GDM1 (cell line): ENCODE data around the gene PSMA2.

Experiments
- DNase-seq: peaks from one replicate; lab custom pipeline; 2025; lab: John Stamatoyannopoulos, UW

Gene PSMA2

DNA sequence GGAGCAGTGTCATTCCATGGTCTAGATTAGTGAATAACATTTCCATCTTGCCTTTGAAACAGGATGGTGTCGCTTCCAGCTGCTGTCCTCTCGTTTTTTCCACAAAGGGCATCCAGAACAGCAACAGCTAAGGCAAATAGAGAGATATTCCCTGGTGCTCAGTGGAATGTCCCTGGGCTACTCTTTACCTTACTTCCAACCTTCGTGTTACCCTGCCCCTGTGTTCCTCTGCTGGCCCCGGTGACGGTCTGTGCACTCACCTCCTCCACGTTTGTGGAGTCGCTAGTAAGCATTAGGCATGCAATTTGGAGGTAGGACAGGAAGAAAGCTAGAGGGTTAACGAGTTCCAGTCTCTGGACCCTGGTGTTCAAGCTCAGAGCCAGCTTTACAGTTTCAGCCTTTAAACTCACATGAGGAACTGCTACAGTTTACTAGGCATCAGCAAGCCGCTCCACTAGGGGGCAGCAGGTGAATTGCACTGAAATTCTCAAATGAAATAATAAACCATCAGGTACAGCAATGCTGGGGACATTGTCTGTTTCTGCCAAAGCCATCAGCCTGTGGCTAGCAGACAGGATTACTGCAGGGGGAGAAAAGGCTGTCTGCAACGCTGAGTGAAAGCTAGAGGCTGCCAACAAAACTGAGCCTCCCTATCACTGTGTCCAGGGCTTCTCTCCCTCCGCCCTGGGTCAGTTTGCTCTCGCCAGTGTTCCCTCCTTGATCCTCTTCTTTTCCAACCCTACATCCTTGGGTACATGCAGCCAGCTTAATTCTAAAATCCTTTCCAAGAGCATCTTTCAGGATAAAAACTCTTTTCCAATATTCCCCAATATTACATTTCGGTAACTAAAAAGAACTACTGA is 9.2 kb upstream of the PSMA2 start:
- peak; percentile 52 for DNase-seq

DNA sequence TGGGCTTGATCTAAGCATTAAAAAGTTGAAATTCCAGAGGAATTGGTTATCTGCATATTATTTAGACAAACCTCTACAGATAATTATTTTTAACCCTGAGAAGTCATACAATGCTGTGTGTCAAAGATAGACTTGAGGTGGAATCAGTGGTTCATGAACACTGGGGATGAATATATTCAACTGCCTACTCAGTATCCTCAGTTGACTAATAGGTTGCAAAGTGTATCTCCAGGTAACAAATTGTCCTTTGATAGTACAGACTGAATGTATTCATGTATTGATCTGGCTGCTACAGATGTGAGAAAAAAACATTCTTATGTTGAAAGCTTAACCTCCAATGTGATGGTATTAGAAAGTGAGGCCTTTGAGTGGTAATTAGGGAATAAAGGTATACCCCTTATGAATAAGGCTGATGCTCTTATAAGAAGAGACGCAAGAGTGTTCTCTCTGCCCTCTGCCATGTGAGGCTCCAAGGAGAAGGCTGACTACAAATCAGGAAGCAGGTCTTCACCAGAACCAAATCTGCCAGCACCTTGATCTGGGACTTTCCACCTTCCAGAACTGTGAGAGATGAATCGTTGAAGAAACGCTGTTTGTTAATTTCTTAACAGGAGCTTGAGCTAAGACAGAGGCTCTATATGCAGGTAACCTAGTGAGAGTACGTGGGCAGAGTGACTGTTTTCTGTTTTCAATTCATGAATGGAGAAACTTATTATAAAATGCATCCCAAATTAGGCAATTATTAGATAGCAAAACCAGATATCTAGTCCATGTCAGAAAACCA is 7.7 kb upstream of the PSMA2 start:
- no peak for DNase-seq

- no peak for DNase-seq
Observed at GRCh38 chr7:42935861-42936260, 3.9 kb upstream of the PSMA2 start.

GRCh38 chr7:42934291-42934690 is 2.3 kb upstream of the PSMA2 start:
- DNase-seq, result no peak

GRCh38 chr7:42932811-42933591 is 1.0 kb upstream of the PSMA2 start:
- DNase-seq, result no peak

- DNase-seq, result no peak
Observed at GRCh38 chr7:42931447-42931833, 534 bp downstream of the PSMA2 start.

DNA sequence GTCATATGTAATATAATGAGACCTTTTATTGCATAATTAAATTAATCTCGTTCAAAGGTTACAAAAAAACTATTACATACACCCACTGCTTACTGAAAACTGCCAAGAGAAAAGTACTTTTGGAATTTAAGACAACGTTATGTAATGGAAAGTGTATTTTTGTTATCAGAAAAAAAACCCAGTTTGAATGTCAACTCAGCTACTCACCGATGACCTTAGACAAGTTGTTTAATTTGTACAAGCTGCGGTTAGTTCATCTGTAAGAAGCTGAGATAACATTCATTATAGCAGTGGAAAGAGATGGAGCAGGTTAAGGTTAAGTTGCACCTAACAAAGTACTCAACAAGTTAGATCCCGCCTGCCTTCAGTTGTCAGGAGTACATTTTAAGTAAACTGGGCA is 1.1 kb downstream of the PSMA2 start:
- DNase-seq, result no peak

- DNase-seq, result no peak
Observed at GRCh38 chr7:42929449-42929848, 2.5 kb downstream of the PSMA2 start.

DNA sequence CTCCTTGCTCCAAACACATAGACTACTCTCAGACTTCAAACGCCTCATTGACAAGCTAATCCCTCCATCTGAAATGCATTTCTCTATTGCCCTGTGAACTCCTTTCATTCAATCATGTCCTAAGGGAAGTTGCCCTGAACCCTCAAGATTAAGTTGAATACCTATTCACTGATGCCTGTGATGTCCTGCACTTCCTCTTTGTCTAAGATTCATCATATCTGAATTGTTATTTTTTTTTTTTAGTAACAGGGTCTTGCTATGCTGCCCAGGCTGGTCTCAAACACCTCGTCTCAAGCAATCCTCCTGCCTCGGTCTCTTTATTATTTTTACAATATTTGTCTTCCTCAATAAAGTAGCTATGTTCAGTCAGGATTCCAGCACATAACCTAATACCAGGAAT is 3.2 kb downstream of the PSMA2 start:
- no peak for DNase-seq

- no peak for DNase-seq
Observed at GRCh38 chr7:42926204-42926603, 5.8 kb downstream of the PSMA2 start.

DNA sequence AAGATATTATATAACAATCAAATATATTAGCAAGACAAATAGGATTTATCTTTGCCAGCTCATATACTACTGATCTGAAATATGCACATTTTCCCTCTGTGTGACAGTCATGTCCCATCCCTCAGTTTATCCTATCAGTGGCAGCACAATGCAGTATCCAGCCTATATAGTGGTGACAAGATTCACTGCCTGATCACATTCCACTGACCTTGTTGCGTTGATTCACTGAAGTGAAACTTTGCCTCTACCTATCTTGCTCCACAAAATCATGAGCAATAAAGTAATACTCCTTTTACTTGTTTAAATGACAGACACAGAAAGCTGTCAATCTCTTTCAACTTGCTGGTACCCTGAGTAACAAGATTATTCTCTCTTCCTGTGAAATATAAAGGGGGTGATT is 6.3 kb downstream of the PSMA2 start:
- no peak for DNase-seq

DNA sequence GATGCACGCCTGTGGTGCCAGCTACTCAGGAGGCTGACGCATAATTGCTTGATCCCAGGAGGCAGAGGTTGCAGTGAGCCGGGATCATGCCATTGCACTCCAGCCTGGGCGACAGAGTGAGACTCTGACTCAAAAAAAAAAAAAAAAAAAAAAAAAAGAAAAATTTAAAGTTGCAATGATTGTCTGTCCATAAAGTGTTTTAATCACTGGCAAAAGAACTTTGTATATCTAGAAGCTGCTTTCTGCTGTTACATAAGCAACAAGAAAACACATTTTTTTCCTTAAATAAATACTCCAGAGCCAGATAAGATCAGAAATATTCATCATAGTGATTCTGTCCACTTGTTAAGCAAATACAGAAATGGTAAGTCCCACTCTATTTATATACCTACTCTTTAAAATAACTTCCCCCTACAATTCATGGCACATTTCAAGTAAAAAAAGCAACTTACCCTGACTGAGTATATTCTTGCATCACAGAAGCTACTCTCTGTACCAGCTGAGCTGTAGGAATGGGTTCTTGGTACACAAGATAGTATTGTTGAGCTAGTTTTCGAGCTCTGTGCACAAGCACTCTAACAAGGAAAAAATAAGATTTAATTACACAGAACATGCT is 7.6 kb downstream of the PSMA2 start:
- no peak for DNase-seq

DNA sequence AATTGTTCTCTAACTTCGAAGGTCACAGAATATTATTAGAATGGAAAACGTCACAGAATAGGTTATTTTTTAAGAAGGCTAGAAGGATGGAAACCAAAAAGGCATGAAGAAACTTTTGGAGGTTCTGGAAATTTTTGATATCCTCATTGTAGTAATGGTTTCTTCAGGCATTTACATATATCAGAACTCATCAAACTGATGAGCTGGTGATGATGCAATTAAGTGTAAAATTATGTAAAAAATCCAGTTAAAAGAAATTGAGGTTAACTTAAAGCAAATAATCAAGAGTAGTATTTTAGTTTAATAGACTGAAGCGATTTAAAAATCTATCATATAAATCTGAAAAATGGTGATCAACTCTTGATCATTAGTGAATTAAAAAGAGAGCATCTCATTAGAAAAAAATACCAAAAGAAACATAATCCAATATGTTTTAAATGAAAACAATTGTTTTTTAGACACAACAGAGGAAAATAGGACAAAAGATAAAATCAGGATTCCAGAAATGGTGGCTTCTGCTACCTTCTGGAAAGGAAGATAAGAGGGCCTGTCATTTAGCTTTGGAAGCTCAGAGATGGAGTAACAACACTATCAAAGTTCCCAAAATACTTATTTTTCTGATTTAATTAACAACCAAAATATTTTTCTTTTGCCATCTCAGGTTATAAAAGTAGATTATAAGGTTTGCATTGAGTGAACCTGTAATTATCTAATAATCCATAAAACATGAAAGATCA is 9.8 kb downstream of the PSMA2 start:
- DNase-seq, result no peak

DNA sequence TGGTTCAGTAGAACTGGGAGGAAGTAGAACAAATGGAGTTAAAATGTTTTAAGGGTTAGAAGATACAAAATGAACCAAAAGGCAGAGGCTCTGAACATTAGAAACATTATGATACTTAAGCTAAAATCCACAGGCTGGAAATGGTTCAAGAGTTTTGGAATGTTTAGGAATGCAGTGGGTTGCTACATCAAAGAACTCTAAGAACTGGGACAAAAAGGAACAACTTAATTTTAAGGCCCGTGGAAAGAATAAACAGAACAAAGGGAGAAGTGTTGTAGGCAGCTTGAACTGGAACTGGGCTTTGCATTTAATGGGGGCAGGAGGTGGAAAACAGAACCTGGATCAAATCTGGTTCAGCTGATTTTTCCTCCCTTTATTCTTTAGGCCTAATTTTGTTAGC is 16.6 kb downstream of the PSMA2 start:
- no peak for DNase-seq

DNA sequence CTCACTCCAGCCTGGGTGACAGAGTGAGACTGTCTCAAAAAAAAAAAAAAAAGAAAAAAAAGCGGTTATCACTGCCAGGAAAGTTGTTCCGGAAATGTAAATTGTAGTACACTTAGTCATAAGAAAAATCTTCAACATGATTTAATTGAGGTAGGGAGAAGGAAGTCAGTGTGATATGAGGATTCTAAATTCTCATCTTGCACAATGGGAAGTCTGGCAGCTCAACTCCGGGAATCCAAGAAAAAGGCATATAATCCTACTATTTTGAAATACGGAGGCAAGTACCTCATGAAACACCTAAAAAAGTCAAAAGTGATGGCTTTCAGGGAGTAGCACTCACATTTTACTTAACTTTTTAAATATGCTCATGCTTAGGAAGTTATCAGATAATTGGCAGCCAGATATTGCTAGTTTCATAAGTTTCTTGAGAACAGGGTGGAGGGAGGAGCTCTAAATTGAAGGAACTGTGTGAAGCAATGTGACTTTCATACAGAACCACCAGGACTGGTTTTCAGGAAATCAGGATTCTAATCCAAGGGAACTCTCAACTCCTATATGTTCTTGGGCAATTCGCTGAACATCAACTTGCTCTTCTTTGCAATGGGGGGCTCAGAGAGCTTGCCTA is 17.4 kb downstream of the PSMA2 start:
- no peak for DNase-seq

DNA sequence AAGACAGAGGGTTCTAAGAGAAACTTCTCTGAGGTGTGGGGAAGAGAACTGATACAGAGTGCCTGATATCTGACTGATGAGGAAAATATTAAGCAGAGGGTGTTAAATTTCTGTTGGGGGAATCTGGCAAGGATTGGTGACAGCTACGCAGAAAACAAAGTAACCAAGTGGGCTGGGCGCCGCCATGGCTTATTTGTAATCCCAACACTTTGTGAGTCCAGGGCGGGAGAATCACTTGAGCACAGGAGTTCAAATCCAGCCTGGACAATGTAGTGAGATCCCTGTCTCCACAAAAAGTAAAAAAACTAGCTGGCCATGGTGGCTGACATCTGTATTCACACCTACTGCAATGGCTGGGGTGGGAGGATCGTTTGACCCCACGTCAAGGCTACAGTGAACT is 18.0 kb downstream of the PSMA2 start:
- no peak for DNase-seq

DNA sequence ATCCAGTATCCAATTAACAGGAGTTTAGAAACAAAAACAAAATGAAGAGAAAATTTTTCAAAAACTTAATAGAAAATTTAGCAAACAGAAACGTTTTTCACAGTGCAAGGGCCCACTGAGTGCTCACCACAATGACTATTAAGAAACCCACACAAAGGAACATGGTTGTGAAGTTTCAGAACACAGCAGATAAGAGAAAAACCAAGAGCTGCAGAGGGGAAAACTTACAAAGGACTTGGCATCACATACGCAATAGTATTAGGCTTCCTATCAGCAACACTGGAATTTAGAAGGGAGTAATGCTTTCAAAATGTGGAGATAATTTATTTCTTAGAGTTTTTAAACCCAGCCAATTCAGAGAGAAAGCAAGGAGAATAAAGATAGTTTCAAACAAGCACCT is 18.4 kb downstream of the PSMA2 start:
- DNase-seq, result no peak

- DNase-seq, result peak; percentile 92
Observed at GRCh38 chr7:42911454-42912447, 20.2 kb downstream of the PSMA2 start, which contains the start of gene C7orf25. Gene C7orf25 (minus strand): TSS chr7:42912070. CDS start chr7:42910900, 1,170 bp downstream.

DNA sequence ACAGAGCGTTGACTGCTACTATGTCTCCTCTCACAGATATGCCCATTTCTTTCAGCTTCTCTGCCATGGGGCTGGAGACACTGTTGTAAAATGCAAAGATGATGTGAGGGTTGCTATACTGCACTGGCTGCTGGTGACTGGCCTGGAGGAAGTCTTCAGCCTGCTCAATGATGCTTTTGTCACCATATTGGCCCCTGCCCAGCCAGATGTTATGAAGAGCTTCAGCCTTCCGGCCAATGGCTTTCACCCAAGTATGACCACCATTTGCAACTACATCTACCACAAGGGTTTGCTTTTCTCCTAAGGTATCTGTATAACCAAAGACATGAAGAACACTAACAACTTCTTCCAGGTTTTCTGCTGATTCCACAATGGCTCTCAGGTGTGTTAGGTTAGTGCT is 21.7 kb downstream of the PSMA2 start:
- DNase-seq, result no peak

DNA sequence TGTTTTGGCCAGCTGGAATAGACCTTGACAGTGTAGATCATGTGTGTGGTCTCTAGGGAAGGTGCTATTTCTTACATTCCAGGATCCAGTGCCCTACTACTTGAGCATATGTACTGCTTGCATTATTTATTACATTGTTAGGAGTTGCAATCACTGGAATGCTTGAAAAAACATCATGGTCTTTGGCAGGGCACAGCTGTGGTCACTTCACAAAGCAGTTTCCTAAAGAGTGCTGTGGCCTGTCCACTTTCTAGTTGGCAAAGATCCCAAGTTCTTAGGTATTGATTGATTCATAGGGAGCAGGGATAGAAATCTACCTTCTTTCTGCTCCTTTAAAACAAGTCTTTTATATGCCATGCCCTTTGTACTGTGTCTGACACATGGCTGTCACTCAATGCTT is 24.7 kb downstream of the PSMA2 start:
- DNase-seq, result no peak
